Stimulated activated CD4-positive, alpha-beta T cell treated with anti-CD3 and anti-CD28 coated beads, TNF-alpha, amount 100 ng/mL, for 48 hours (primary cell): Measurements from ENCODE around the gene FCGR3B.
"Not testable (repeated sequence)": the region's sequence is repeated elsewhere in the genome, so short reads cannot be mapped to it uniquely, and the experiment has no call there.

Experiments
- DNase-seq, 3 donors: peaks; one replicate each; pipeline ENCODE4 v3.0.0-alpha.2; 2020; ENCODE audit warnings: low read depth in 3 of 3

The FCGR3B gene

GRCh38 chr1:161638251-161638993, 7.4 kb upstream of the FCGR3B start:
- DNase-seq = not testable (repeated sequence)

- not testable (repeated sequence) for DNase-seq
Observed at GRCh38 chr1:161636976-161637375, 6.0 kb upstream of the FCGR3B start.

GRCh38 chr1:161636189-161636782, 5.3 kb upstream of the FCGR3B start:
- not testable (repeated sequence) for DNase-seq

- not testable (repeated sequence) for DNase-seq
Observed at GRCh38 chr1:161634993-161635392, 4.0 kb upstream of the FCGR3B start.

GRCh38 chr1:161630128-161630742, 741 bp downstream of the FCGR3B start:
- not testable (repeated sequence) for DNase-seq

- not testable (repeated sequence) for DNase-seq
Observed at GRCh38 chr1:161626445-161627146, 4.4 kb downstream of the FCGR3B start.

GRCh38 chr1:161624605-161625004, 6.4 kb downstream of the FCGR3B start:
- not testable (repeated sequence) for DNase-seq

- DNase-seq = not testable (repeated sequence)
Observed at GRCh38 chr1:161623401-161624051, 7.5 kb downstream of the FCGR3B start.

GRCh38 chr1:161622054-161622453, 8.9 kb downstream of the FCGR3B start:
- not testable (repeated sequence) for DNase-seq

- DNase-seq = peak; percentile 31 to 83 (median 83)
Observed at GRCh38 chr1:161621181-161622000, 9.6 kb downstream of the FCGR3B start.

- DNase-seq = not testable (repeated sequence)
Observed at GRCh38 chr1:161620399-161620798, 10.6 kb downstream of the FCGR3B start.

- not testable (repeated sequence) for DNase-seq
Observed at GRCh38 chr1:161618517-161618916, 12.5 kb downstream of the FCGR3B start.

- not testable (repeated sequence) for DNase-seq
Observed at GRCh38 chr1:161616417-161616816, 14.6 kb downstream of the FCGR3B start.

GRCh38 chr1:161613142-161613514, 17.8 kb downstream of the FCGR3B start:
- not testable (repeated sequence) for DNase-seq

- peak; percentile 51 to 90 (median 85) for DNase-seq
Observed at GRCh38 chr1:161612322-161613141, 18.4 kb downstream of the FCGR3B start.

GRCh38 chr1:161611866-161612321, 19.1 kb downstream of the FCGR3B start:
- DNase-seq = not testable (repeated sequence)

- not testable (repeated sequence) for DNase-seq
Observed at GRCh38 chr1:161610198-161610597, 20.8 kb downstream of the FCGR3B start.

- not testable (repeated sequence) for DNase-seq
Observed at GRCh38 chr1:161606541-161607336, 24.2 kb downstream of the FCGR3B start.
